Measurements from ENCODE around the gene ANKS1B. TPM values are rescaled to one million over a fixed set of nuclear protein-coding genes. Genes with fewer than 3 reads are reported as not detected.

ANKS1B gene
- total RNA-seq, 4 donors from 2014 or later: 16.6 to 62.6 (median 40.2) TPM

DNA sequence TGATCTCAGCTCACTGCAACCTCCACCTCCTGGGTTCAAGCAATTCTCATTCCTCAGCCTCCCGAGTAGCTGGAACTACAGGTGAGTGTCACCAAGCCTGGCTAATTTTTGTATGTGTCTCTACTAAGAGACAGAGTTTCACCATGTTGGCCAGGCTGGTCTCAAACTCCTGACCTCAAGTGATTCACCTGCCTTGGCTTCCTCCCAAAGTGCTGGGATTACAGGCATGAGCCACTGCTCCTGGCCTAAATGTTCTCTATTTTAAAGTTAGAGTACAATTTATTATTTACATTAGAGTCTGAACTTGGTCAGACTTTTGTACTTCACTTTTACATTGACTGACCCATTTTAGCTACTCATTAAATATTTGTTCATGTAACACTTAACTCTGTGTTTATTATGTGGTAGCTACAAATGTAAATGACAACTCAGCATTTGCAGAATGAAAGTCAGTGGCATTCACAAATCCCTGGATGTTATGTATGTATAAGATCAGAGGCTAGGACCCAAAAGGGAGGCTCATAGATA is 930.1 kb downstream of the ANKS1B start:
- TF ChIP-seq, protein P1, sequence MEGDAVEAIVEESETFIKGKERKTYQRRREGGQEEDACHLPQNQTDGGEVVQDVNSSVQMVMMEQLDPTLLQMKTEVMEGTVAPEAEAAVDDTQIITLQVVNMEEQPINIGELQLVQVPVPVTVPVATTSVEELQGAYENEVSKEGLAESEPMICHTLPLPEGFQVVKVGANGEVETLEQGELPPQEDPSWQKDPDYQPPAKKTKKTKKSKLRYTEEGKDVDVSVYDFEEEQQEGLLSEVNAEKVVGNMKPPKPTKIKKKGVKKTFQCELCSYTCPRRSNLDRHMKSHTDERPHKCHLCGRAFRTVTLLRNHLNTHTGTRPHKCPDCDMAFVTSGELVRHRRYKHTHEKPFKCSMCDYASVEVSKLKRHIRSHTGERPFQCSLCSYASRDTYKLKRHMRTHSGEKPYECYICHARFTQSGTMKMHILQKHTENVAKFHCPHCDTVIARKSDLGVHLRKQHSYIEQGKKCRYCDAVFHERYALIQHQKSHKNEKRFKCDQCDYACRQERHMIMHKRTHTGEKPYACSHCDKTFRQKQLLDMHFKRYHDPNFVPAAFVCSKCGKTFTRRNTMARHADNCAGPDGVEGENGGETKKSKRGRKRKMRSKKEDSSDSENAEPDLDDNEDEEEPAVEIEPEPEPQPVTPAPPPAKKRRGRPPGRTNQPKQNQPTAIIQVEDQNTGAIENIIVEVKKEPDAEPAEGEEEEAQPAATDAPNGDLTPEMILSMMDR (IDR thresholded peaks at IDR 0.05): no peak
- no peak for TF ChIP-seq POLR2A (IDR thresholded peaks at IDR 0.05)
- Histone ChIP-seq H3K27ac (no peak overlapping the region), H3K4me3 (no peak overlapping the region), H3K27me3 (no peaks in the 10 kb centered on the region), H3K36me3 (no peaks in the 10 kb centered on the region), H3K4me1 (no peaks in the 10 kb centered on the region), H3K9me3 (no peaks in the 10 kb centered on the region)
- intact Hi-C loops (cut with DNase I; ENCODE audit: low total_unique reads): no loop called here
- DNase-seq: no peak

DNA sequence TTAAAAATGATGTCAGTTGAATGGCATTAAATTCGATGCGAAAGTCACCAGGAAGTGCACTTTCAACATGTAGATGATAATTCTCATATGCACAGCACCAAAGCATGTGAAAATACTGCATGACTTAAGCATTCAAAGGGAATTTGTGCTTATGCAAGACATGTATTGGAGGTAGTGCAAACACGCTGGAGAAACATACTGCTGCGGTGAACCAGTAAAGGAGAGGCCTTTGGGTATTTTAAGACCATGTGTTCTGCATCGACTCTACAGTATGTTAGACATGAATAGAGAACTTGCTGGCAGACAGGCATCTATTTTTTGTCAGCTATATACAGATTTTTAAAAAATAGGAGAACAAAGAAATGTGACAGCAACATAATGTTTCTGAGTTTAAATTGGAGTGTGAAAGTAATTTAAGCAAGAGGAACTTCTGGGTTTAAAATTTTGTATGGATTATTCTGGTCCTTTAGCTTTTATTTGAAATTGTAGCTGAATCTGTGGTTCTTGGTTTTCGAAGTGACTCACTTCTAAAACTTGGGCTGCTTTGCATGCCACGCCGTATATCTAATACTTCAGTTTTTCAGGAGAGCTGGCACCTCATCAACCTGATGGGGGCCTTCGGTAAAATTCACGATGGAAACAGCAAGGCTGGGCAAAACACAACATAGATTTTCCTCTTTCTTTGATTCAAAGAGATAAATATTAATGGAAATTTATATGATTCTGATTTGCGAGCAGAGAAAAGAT is 930.9 kb downstream of the ANKS1B start:
- intact Hi-C loops (cut with DNase I; ENCODE audit: low total_unique reads): no loop called here
- no peaks in the 10 kb centered on the region for H3K36me3 ChIP-seq
- no peak for DNase-seq
- no peak for TF ChIP-seq POLR2A (IDR thresholded peaks at IDR 0.05)
- TF ChIP-seq, protein P1 (IDR thresholded peaks at IDR 0.05): no peak
- no peaks in the 10 kb centered on the region for H3K27me3 ChIP-seq
- H3K4me1 ChIP-seq: no peaks in the 10 kb centered on the region
- no peak overlapping the region for H3K27ac ChIP-seq
- H3K4me3 ChIP-seq: no peak overlapping the region
- no peaks in the 10 kb centered on the region for H3K9me3 ChIP-seq

DNA sequence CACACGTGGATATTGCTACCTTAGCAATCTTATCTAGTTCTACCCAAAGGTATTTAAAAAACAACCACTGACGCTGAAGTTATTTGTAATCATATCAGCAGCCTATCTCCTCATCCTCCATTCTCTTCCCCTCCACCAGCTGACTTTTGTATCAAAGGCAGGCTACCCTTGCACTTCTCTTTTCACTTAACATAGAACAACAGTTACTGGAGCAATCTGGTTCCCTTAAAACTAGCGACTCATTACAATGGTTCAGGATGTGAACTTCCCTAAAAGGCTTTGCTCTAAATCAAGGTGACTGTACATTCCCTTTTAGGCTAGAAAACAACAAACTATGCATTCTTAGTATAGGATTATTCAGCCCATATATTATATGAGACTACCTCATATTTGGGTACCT is 935.0 kb downstream of the ANKS1B start:
- DNase-seq: no peak
- Histone ChIP-seq H3K4me1 (no peaks in the 10 kb centered on the region), H3K4me3 (no peak overlapping the region), H3K27ac (no peak overlapping the region), H3K27me3 (no peaks in the 10 kb centered on the region), H3K36me3 (no peaks in the 10 kb centered on the region), H3K9me3 (no peaks in the 10 kb centered on the region)
- TF ChIP-seq, protein P1 (IDR thresholded peaks at IDR 0.05): no peak
- TF ChIP-seq POLR2A (IDR thresholded peaks at IDR 0.05): no peak
- intact Hi-C loops (cut with DNase I; ENCODE audit: low total_unique reads): no loop called here

DNA sequence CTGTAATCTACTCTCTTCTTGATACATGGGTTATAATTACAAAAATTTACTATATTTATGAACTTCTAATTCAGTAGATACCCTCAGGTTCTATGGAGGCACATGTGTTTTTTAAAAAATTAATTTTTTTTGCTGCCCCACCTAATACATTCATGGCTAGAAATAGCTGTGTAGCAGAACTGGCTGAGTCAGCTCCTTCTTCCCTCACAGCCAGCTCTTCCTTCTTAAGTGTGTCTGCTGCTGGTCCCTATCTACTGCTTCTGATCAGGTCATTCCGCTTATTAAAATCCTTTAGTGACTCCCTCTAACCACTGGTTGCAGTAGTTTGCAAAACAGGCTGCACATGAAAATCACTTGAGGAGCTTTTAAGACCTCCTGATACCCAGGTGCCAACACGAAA is 939.6 kb downstream of the ANKS1B start:
- intact Hi-C loops (cut with DNase I; ENCODE audit: low total_unique reads): no loop called here

More for the DNA sequence above, 939.6 kb downstream of the ANKS1B start:
- no peaks in the 10 kb centered on the region for H3K27me3 ChIP-seq
- H3K36me3 ChIP-seq: no peaks in the 10 kb centered on the region
- H3K4me1 ChIP-seq: no peaks in the 10 kb centered on the region
- no peak overlapping the region for H3K27ac ChIP-seq
- DNase-seq: no peak
- H3K4me3 ChIP-seq: no peak overlapping the region
- no peaks in the 10 kb centered on the region for H3K9me3 ChIP-seq
- TF ChIP-seq POLR2A (IDR thresholded peaks at IDR 0.05): no peak
- TF ChIP-seq, protein P1 (IDR thresholded peaks at IDR 0.05): no peak
